Measurements from ENCODE around the gene KDM4B. TPM values are rescaled to one million over a fixed set of nuclear protein-coding genes. Genes with fewer than 3 reads are reported as not detected.

The KDM4B gene
- total RNA-seq, 1 experiment from 2014 or later: 43.7 TPM

- no peak overlapping the region for H4K5ac ChIP-seq (ENCODE audit: insufficient read length, low read depth, low read length)
- no peak overlapping the region for H4K8ac ChIP-seq (replicated peaks; ENCODE audit: insufficient read length, low read depth, low read length)
- H2BK5ac ChIP-seq (ENCODE audit: insufficient read length, low read length): no peak overlapping the region
- no peak overlapping the region for H3K4ac ChIP-seq (ENCODE audit: low read depth, low read length)
- no peak overlapping the region for H2BK15ac ChIP-seq (ENCODE audit: low read depth, low read length)
- peaks cover 0 to 18% of the 10 kb centered on the region in 2 experiments; a peak in 2 of 4 replicates for H3K4me1 Mint-ChIP-seq
- H3K27ac Mint-ChIP-seq: peak overlapping the region in 2 of 3 experiments; percentile 37 to 79; a peak in 5 of 7 replicates
- no peak for DNase-seq
- peaks cover 1 to 29% (median 19%) of the 10 kb centered on the region in 3 experiments; a peak in 6 of 7 replicates for H3K36me3 Mint-ChIP-seq (ENCODE audit: insufficient read depth in 1 of 3, low read depth in 3 of 3)
- H3K9me3 Mint-ChIP-seq: no peaks in the 10 kb centered on the region
- H3K4me1 ChIP-seq (ENCODE audit: insufficient read depth, low read length): no peaks in the 10 kb centered on the region
- H2BK20ac ChIP-seq (ENCODE audit: low read depth, low read length, poor library complexity, severe bottlenecking): no peak overlapping the region
- H3K27me3 ChIP-seq (ENCODE audit: insufficient read depth, low read length): no peaks in the 10 kb centered on the region
- no peak overlapping the region for H3K4me2 ChIP-seq (ENCODE audit: insufficient read depth, insufficient read length, low read length)
- no peak overlapping the region; the same call in 1 of the 2 replicates for H3K14ac ChIP-seq (ENCODE audit: insufficient read depth, low read length)
- H3K18ac ChIP-seq (ENCODE audit: insufficient read length, low read depth, low read length): no peak overlapping the region
- H3K56ac ChIP-seq (ENCODE audit: insufficient read length, low read depth, low read length): no peak overlapping the region
- H3K9ac ChIP-seq (ENCODE audit: extremely low read depth, insufficient read length, low read length): no peak overlapping the region
- H2BK120ac ChIP-seq (ENCODE audit: low read depth, low read length, poor library complexity, severe bottlenecking): no peak overlapping the region
- no peak overlapping the region for H2AK5ac ChIP-seq (ENCODE audit: insufficient read length, low read length)
- no peak overlapping the region for H2AFZ ChIP-seq (ENCODE audit: low read length)
- H3T11ph ChIP-seq (ENCODE audit: low read length): no peak overlapping the region
- no peaks in the 10 kb centered on the region for H3K79me1 ChIP-seq (ENCODE audit: insufficient read depth, low read depth, low read length, poor library complexity, severe bottlenecking)
- no peaks in the 10 kb centered on the region for H3K27me3 Mint-ChIP-seq (ENCODE audit: low read depth)
- no peaks in the 10 kb centered on the region for H3K79me2 ChIP-seq (ENCODE audit: insufficient read depth, low read length)
- no CpG with 5 or more reads among the region's 19 CpGs for whole genome bisulfite sequencing (ENCODE audit: extremely low coverage, insufficient read length, low lambda C conversion rate)
- H4K20me1 ChIP-seq (ENCODE audit: control insufficient read depth, insufficient read depth, insufficient read length): peaks cover 2% of the 10 kb centered on the region
- no peaks in the 10 kb centered on the region for H3K23me2 ChIP-seq (ENCODE audit: insufficient read length, low read depth, low read length, poor library complexity, severe bottlenecking)
- H3K9me3 ChIP-seq (ENCODE audit: control insufficient read depth, low read depth, low read length): no peaks in the 10 kb centered on the region
- no peak overlapping the region for H2BK12ac ChIP-seq (ENCODE audit: insufficient read length, low read depth, low read length)
- no peak overlapping the region for H4K91ac ChIP-seq (ENCODE audit: insufficient read length, low read depth, low read length)
- no peak overlapping the region for H3K4me3 Mint-ChIP-seq
- H3K23ac ChIP-seq (ENCODE audit: insufficient read length, low read depth, low read length): no peak overlapping the region
- no peak overlapping the region for H3K27ac ChIP-seq (ENCODE audit: insufficient read length, low read depth, low read length)
- no peak for TF ChIP-seq CTCF (conservative IDR thresholded peaks at IDR 0.05)
Observed at GRCh38 chr19:5046339-5047039, 77.6 kb downstream of the KDM4B start.
